H1 (cell line): ENCODE results near the gene TIMM21. TPM values are rescaled to one million over a fixed set of nuclear protein-coding genes. Genes with fewer than 3 reads are reported as not detected.

Experiments
- BACH1 ChIP-seq: IDR thresholded peaks from 2 replicates; pipeline ENCODE4 v1.6.1; 2012; ENCODE audit warnings: low read length, improper control_type of control experiment
- CREB1 ChIP-seq: IDR thresholded peaks from 2 replicates; pipeline ENCODE4 v1.6.1; 2012; ENCODE audit warnings: inconsistent platforms
- CTCF ChIP-seq, 3 experiments: IDR thresholded peaks; 1 replicate in 2 of 3; 2 replicates in 1 of 3; pipeline versions ENCODE4 v1.5.1 to v1.6.1; 2011; ENCODE audit warnings: low read length in 3 of 3, mild to moderate bottlenecking in 3 of 3, inconsistent platforms in 2 of 3, low read depth in 1 of 3, moderate library complexity in 1 of 3; ENCODE audit not compliant: insufficient read depth in 1 of 3; ENCODE audit errors: control extremely low read depth in 1 of 3
- EP300 ChIP-seq, 2 experiments: IDR thresholded peaks; 1 replicate in 1 of 2; 2 replicates in 1 of 2; pipeline ENCODE4 v1.6.1; 2011 to 2012; ENCODE audit warnings: low read depth in 2 of 2, low read length in 2 of 2, mild to moderate bottlenecking in 2 of 2, borderline replicate concordance in 1 of 2, inconsistent platforms in 1 of 2, moderate library complexity in 1 of 2
- HDAC6 ChIP-seq: IDR thresholded peaks from one replicate; pipeline ENCODE4 v1.7.1; 2012; ENCODE audit warnings: low read depth, mild to moderate bottlenecking, inconsistent platforms, low read length, moderate library complexity
- KDM4A ChIP-seq: IDR thresholded peaks from one replicate; pipeline ENCODE4 v1.7.1; 2012; ENCODE audit warnings: low read depth, mild to moderate bottlenecking, moderate library complexity, low read length, inconsistent platforms; ENCODE audit not compliant: severe bottlenecking
- KDM5A ChIP-seq: fragments of 200-600 bp; IDR thresholded peaks from 2 replicates; pipeline ENCODE4 v1.7.1; 2012; ENCODE audit warnings: mild to moderate bottlenecking, low read length, inconsistent platforms, mixed read lengths
- RFX5 ChIP-seq: IDR thresholded peaks from 2 replicates; pipeline ENCODE4 v1.6.1; 2011; ENCODE audit warnings: low read depth, low read length, improper control_type of control experiment, borderline replicate concordance
- USF2 ChIP-seq: IDR thresholded peaks from 2 replicates; pipeline ENCODE4 v1.6.1; 2011; ENCODE audit warnings: low read length, improper control_type of control experiment
- polyA plus RNA-seq, 7 experiments: library from polyadenylated mRNA; depleted of rRNA in 3 of 7; stranded (reverse) in 5 of 7; unstranded in 2 of 7; fragments of >200 nt in 5 of 7; fragments of 200-250 nt in 2 of 7; gene quantifications; 1 replicate in 5 of 7; 2 replicates in 1 of 7; 4 replicates in 1 of 7; pipeline versions ENCODE4 v1.2.1 to v1.2.3, GENCODE V29; 2011 to 2013; ENCODE audit warnings: missing spikeins in 2 of 7, mixed read lengths in 2 of 7
- total RNA-seq: library from RNA; stranded (reverse); fragmentation: NEBNext Ultra II Directional; extraction: Animal tissue kit (Norgen Biotek cat#: 25700); gene quantifications from 2 replicates; pipeline ENCODE4 v1.2.1, GENCODE V29; 2021

The TIMM21 gene
- total and polyA plus RNA-seq, 2 of the 8 experiments (the other 6 are each of a cell fraction or from before 2014, with no cell fraction given): 27.9 to 43.8 TPM

GRCh38 chr18:74132201-74132600 lies 16.1 kb upstream of the TIMM21 start (continued):
- TF ChIP-seq CTCF (IDR thresholded peaks at IDR 0.05; ENCODE audit: control extremely low read depth in 1 of 3, insufficient read depth in 1 of 3, low read depth in 1 of 3, low read length in 3 of 3) (no peak), HDAC6 (no peak), EP300 (IDR thresholded peaks at IDR 0.05; ENCODE audit: borderline replicate concordance in 1 of 2, low read depth in 2 of 2, low read length in 2 of 2) (no peak), CREB1 (no peak), KDM4A (no peak), RFX5 (no peak), KDM5A (no peak), BACH1 (no peak), USF2 (no peak)
